GM10248 (cell line): ENCODE results near the gene DENND4C.

Source experiments
- CTCF ChIA-PET: fragments of 300-600 bp; sonication (Branson Sonifier 250); formaldehyde crosslinking; extraction: SDS; loops from one replicate; lab custom pipeline; 2021; ENCODE audit warnings: antibody characterized with exemption; lab: Yijun Ruan, JAX
- POLR2A ChIA-PET: fragments of 350-650 bp; sonication (Branson Sonifier 250); formaldehyde crosslinking; extraction: SDS; loops from one replicate; lab custom pipeline; 2020; ENCODE audit warnings: antibody characterized with exemption; lab: Yijun Ruan, JAX
- DNase-seq: peaks from one replicate; pipeline ENCODE4 v3.0.0; 2012; ENCODE audit errors: extremely low spot score
- TF ChIP-seq, protein P1 (sequence below): IDR thresholded peaks from 2 replicates; pipeline ENCODE4 v1.5.1; 2012; ENCODE audit warnings: mild to moderate bottlenecking, low read depth; ENCODE audit errors: extremely low read depth, missing control alignments, control extremely low read depth

Gene DENND4C

DNA sequence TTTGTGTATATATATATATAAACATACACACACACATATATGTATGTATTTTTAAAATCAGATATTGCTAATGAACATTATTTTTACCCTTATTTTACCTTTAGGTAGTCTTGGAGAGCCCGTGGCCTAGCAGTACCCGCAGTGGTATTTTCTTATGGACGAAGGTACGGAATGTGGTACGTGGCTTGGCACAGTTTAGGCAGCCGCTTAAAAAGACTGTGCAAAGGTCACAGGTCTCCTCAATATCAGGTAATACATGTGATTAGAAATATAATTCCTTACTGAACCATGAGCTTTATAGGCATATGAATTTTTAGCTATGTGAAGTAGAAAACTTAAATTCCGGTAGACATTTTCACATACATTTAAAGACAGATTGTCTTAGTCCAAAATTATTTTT lies 105.7 kb downstream of the DENND4C start:
- POLR2A ChIA-PET, result no interaction called here
- DNase-seq, result no peak
- TF ChIP-seq, protein P1, sequence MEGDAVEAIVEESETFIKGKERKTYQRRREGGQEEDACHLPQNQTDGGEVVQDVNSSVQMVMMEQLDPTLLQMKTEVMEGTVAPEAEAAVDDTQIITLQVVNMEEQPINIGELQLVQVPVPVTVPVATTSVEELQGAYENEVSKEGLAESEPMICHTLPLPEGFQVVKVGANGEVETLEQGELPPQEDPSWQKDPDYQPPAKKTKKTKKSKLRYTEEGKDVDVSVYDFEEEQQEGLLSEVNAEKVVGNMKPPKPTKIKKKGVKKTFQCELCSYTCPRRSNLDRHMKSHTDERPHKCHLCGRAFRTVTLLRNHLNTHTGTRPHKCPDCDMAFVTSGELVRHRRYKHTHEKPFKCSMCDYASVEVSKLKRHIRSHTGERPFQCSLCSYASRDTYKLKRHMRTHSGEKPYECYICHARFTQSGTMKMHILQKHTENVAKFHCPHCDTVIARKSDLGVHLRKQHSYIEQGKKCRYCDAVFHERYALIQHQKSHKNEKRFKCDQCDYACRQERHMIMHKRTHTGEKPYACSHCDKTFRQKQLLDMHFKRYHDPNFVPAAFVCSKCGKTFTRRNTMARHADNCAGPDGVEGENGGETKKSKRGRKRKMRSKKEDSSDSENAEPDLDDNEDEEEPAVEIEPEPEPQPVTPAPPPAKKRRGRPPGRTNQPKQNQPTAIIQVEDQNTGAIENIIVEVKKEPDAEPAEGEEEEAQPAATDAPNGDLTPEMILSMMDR, result no peak
- CTCF ChIA-PET, result interaction anchor here (1.2 to 1.9 kb wide), 3 partner anchors 8 to 17 kb away, joined by 4 to 6 read pairs (median 4); no protein-coding TSS in a partner anchor

DNA sequence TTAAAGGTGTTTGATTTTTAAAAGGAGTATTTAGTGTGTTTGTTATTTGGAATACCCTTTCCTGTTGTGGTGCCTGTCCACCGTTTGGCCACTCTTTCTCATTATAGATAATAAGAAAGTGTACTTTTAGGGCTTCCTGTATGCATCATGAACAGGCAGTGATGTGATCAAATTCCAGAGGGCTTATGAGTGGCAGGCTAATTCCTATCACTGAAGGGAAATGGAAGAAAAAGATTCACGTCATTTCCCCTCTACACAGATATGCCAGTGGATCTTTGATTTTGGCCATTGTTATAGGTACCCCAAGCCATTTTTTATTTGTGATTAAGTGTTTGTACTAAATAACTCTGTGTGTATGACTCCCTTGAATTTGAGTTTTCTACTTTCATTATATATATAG lies 112.5 kb downstream of the DENND4C start:
- no peak for DNase-seq
- POLR2A ChIA-PET, result no interaction called here
- TF ChIP-seq, protein P1, result no peak
- CTCF ChIA-PET, result no interaction called here

DNA sequence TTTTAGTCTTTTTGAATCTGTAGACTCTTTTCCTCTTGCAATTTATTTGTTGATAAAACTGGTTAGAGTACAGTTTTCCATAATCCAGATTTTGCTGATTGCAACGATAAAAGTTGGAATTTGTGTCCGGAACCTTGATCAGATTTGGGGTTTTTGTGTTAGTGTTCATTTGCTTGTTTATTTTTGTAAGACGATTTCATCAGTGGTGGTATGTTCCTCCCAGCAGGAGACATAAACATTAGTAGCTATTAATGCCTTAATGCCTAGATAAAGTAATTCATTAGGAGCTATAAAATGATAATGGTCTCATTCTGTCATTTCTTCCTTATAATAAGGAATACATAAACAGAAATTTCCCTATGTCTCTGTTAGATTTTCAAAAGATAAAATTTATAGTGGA lies 128.2 kb downstream of the DENND4C start:
- ChIA-PET CTCF (interaction anchor here (1.1 to 3.5 kb wide), 5 partner anchors 10 to 102 kb away, joined by 3 to 16 read pairs (median 3); no protein-coding TSS in a partner anchor), POLR2A (no interaction called here)
- TF ChIP-seq, protein P1, result no peak
- DNase-seq, result no peak

DNA sequence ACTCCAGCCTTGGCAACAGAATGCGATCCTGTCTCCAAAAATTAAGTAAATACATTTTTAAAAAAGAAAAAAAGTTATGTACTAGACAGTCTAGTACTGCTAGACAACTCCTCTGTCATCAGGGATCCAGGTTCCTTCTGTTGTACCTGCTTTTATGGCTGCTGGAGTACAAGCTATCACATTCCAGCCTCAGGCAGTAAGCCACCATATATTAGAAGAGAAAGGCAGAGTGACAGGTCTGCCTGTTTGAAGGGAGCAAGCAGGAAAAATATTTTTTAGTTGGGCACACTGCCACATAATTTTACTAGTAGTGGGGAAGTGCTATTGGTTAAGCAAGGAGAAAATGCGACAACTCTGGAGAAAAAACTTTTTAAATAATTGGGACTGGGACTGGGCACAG lies 138.6 kb downstream of the DENND4C start:
- ChIA-PET POLR2A (interaction anchor here (3.1 kb wide), 1 partner anchor 11 kb away, joined by 17 read pairs; the partner anchor contains the start of gene RPS6), CTCF (interaction anchor here (1.0 kb wide), 1 partner anchor 8 kb away, joined by 3 read pairs; no protein-coding TSS in a partner anchor)
- TF ChIP-seq, protein P1, result no peak
- DNase-seq, result no peak

DNA sequence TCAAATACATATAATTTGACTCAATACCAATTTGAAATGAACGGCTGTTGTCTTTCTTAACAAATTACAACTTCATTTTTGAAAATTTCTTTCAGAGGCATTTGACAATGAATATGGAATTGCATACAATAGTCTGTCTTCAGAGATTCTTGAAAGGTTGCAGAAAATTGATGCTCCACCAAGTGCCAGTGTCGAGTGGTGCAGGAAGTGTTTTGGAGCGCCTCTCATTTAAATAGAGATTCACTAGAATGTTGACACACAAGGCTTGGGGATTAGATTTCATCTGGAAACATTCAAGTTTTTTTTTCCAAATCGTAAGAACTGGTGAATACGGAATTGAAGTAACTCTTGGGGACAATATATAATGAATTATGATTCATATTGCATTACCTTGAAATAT lies 141.4 kb downstream of the DENND4C start:
- ChIA-PET POLR2A (no interaction called here), CTCF (interaction anchor here (1.6 kb wide), 1 partner anchor 34 kb away, joined by 4 read pairs; no protein-coding TSS in a partner anchor)
- TF ChIP-seq, protein P1, result no peak
- no peak for DNase-seq

DNA sequence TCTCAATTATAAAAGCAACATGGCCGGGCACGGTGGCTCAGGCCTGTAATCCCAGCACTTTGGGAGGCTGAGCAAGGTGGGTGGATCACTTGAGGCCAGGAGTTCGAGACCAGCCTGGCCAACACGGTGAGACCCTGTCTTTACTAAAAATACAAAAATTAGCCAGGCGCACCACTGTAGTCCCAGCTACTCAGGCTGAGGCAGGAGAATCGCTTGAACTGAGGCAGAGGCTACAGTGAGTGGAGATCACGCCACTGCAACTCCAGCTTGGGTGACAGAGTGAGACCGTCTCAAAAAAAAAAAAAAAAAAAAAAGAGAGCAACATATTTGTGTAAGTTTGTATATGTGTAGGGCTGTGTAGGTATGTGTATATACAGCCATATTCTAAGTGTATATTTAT lies 142.1 kb downstream of the DENND4C start:
- ChIA-PET POLR2A (no interaction called here), CTCF (no interaction called here)
- TF ChIP-seq, protein P1, result no peak
- DNase-seq, result no peak
